HEK293 (cell line): ENCODE measurements around the gene RXFP4.
A peak's percentile ranks its signal among the peaks of the same experiment; 100 is the strongest.

Experiments
- GLIS1 ChIP-seq: fragments of 450-650 bp; formaldehyde crosslinking; IDR thresholded peaks from 2 replicates; pipeline ENCODE4 v1.5.1; 2016; ENCODE audit warnings: missing biosample characterization, missing genetic modification characterization
- HOXD13 ChIP-seq: sonication (generic); formaldehyde crosslinking; IDR thresholded peaks from 2 replicates; pipeline ENCODE4 v1.8.0; 2022; ENCODE audit warnings: missing genetic modification reagents, borderline replicate concordance
- KLF9 ChIP-seq: fragments of 450-650 bp; formaldehyde crosslinking; IDR thresholded peaks from 2 replicates; pipeline ENCODE4 v1.5.1; 2016; ENCODE audit warnings: missing biosample characterization, missing genetic modification characterization, low read depth
- SP3 ChIP-seq: fragments of 450-650 bp; formaldehyde crosslinking; IDR thresholded peaks from 2 replicates; pipeline ENCODE4 v1.5.1; 2016; ENCODE audit warnings: missing biosample characterization, missing genetic modification characterization
- ZBTB49 ChIP-seq: fragments of 450-650 bp; formaldehyde crosslinking; IDR thresholded peaks from 2 replicates; pipeline ENCODE4 v1.5.1; 2016; ENCODE audit warnings: missing biosample characterization, missing genetic modification characterization, low read depth
- ZBTB6 ChIP-seq: fragments of 450-650 bp; formaldehyde crosslinking; IDR thresholded peaks from 2 replicates; pipeline ENCODE4 v1.5.1; 2017; ENCODE audit warnings: missing biosample characterization, missing genetic modification characterization
- ZBTB7A ChIP-seq: fragments of 450-650 bp; formaldehyde crosslinking; IDR thresholded peaks from 2 replicates; pipeline ENCODE4 v1.5.1; 2016; ENCODE audit warnings: low read depth, missing biosample characterization, missing genetic modification characterization
- ZEB2 ChIP-seq: fragments of 450-650 bp; formaldehyde crosslinking; IDR thresholded peaks from 2 replicates; pipeline ENCODE4 v1.5.1; 2016; ENCODE audit warnings: missing biosample characterization, missing genetic modification characterization
- ZNF114 ChIP-seq: fragments of 450-650 bp; formaldehyde crosslinking; IDR thresholded peaks from 2 replicates; pipeline ENCODE4 v1.5.0; 2017; ENCODE audit warnings: missing biosample characterization, missing genetic modification characterization
- ZNF140 ChIP-seq: fragments of 450-650 bp; formaldehyde crosslinking; IDR thresholded peaks from 2 replicates; pipeline ENCODE4 v1.5.1; 2016; ENCODE audit warnings: missing biosample characterization, missing genetic modification characterization
- ZNF175 ChIP-seq: fragments of 450-650 bp; formaldehyde crosslinking; IDR thresholded peaks from 2 replicates; pipeline ENCODE4 v1.5.1; 2016; ENCODE audit warnings: missing biosample characterization, missing genetic modification characterization
- ZNF202 ChIP-seq: fragments of 450-650 bp; formaldehyde crosslinking; IDR thresholded peaks from 2 replicates; pipeline ENCODE4 v1.5.1; 2016; ENCODE audit warnings: missing biosample characterization, missing genetic modification characterization, borderline replicate concordance
- ZNF354C ChIP-seq: fragments of 450-650 bp; formaldehyde crosslinking; IDR thresholded peaks from 2 replicates; pipeline ENCODE4 v1.5.1; 2016; ENCODE audit warnings: missing biosample characterization, missing genetic modification characterization, low read depth, borderline replicate concordance
- ZNF398 ChIP-seq: fragments of 450-650 bp; formaldehyde crosslinking; IDR thresholded peaks from 2 replicates; pipeline ENCODE4 v1.5.1; 2017; ENCODE audit warnings: missing biosample characterization, missing genetic modification characterization
- ZNF433 ChIP-seq: fragments of 450-650 bp; formaldehyde crosslinking; IDR thresholded peaks from 2 replicates; pipeline ENCODE4 v1.5.1; 2016; ENCODE audit warnings: missing biosample characterization, missing genetic modification characterization, low read depth
- ZNF473 ChIP-seq: fragments of 450-650 bp; formaldehyde crosslinking; IDR thresholded peaks from 2 replicates; pipeline ENCODE4 v1.5.1; 2017; ENCODE audit warnings: missing biosample characterization, missing genetic modification characterization
- ZNF514 ChIP-seq: fragments of 450-650 bp; formaldehyde crosslinking; IDR thresholded peaks from 2 replicates; pipeline ENCODE4 v1.5.1; 2016; ENCODE audit warnings: missing biosample characterization, missing genetic modification characterization
- ZNF518A ChIP-seq: fragments of 450-650 bp; formaldehyde crosslinking; conservative IDR thresholded peaks from 2 replicates; pipeline ENCODE4 v1.5.1; 2016; ENCODE audit warnings: low read depth, missing biosample characterization, missing genetic modification characterization
- ZNF654 ChIP-seq: fragments of 450-650 bp; formaldehyde crosslinking; IDR thresholded peaks from 2 replicates; pipeline ENCODE4 v1.5.1; 2016; ENCODE audit warnings: low read depth, missing biosample characterization, missing genetic modification characterization
- ZNF664 ChIP-seq: fragments of 450-650 bp; formaldehyde crosslinking; IDR thresholded peaks from 2 replicates; pipeline ENCODE4 v1.5.1; 2016; ENCODE audit warnings: missing biosample characterization, missing genetic modification characterization
- ZNF677 ChIP-seq: fragments of 450-650 bp; IDR thresholded peaks from 2 replicates; pipeline ENCODE4 v1.5.0; 2018; ENCODE audit warnings: missing biosample characterization, mild to moderate bottlenecking, missing genetic modification characterization, moderate library complexity
- ZNF692 ChIP-seq: fragments of 450-650 bp; formaldehyde crosslinking; IDR thresholded peaks from 2 replicates; pipeline ENCODE4 v1.5.1; 2016; ENCODE audit warnings: missing biosample characterization, missing genetic modification characterization
- ZNF707 ChIP-seq: fragments of 450-650 bp; formaldehyde crosslinking; IDR thresholded peaks from 2 replicates; pipeline ENCODE4 v1.5.1; 2016; ENCODE audit warnings: missing biosample characterization, missing genetic modification characterization
- ZNF791 ChIP-seq: fragments of 450-650 bp; formaldehyde crosslinking; IDR thresholded peaks from 2 replicates; pipeline ENCODE4 v1.5.1; 2016; ENCODE audit warnings: missing biosample characterization, missing genetic modification characterization
- ZSCAN16 ChIP-seq: fragments of 450-650 bp; formaldehyde crosslinking; IDR thresholded peaks from 2 replicates; pipeline ENCODE4 v1.5.1; 2016; ENCODE audit warnings: missing biosample characterization, missing genetic modification characterization
- ZSCAN18 ChIP-seq: fragments of 450-650 bp; formaldehyde crosslinking; IDR thresholded peaks from 2 replicates; pipeline ENCODE4 v1.5.1; 2016; ENCODE audit warnings: missing biosample characterization, missing genetic modification characterization
- ZSCAN23 ChIP-seq: fragments of 450-650 bp; formaldehyde crosslinking; IDR thresholded peaks from 2 replicates; pipeline ENCODE4 v1.5.1; 2016; ENCODE audit warnings: missing biosample characterization, missing genetic modification characterization
- ZXDB ChIP-seq: fragments of 450-650 bp; formaldehyde crosslinking; IDR thresholded peaks from 2 replicates; pipeline ENCODE4 v1.5.1; 2016; ENCODE audit warnings: missing biosample characterization, missing genetic modification characterization

Gene RXFP4

GRCh38 chr1:155910621-155911121 lies 30.8 kb upstream of the RXFP4 start (continued):
- TF ChIP-seq ZNF518A (tag by site-specific recombination) (no peak), ZNF433 (tag by site-specific recombination) (no peak), KLF9 (tag by site-specific recombination) (no peak), ZBTB6 (tag by site-specific recombination) (no peak), ZNF114 (tag by site-specific recombination) (no peak), ZNF175 (tag by site-specific recombination) (no peak), ZNF140 (no peak), ZNF692 (tag by site-specific recombination) (no peak), ZNF707 (no peak), ZNF202 (tag by site-specific recombination) (no peak), ZNF791 (tag by site-specific recombination) (no peak), ZNF664 (no peak), ZSCAN18 (tag by site-specific recombination) (no peak), GLIS1 (tag by site-specific recombination) (0 out of 2 replicates have a peak, but pooled peaks have one; percentile 19), ZEB2 (no peak), ZBTB7A (tag by site-specific recombination) (no peak), ZNF398 (tag by site-specific recombination) (no peak; the same call in 1 of the 2 replicates), ZNF654 (no peak), SP3 (tag by site-specific recombination) (no peak), ZNF354C (no peak), ZBTB49 (tag by site-specific recombination) (no peak), ZSCAN23 (tag by site-specific recombination) (no peak), ZNF677 (no peak), ZNF514 (tag by site-specific recombination) (no peak), ZXDB (peak; percentile 100), HOXD13 (CRISPR knock-in tag) (no peak), ZSCAN16 (tag by site-specific recombination) (no peak), ZNF473 (no peak)
